Lower lobe of right lung (tissue), 2 donors: ENCODE measurements around the gene TNXB. TPM values are rescaled to one million over a fixed set of nuclear protein-coding genes. Genes with fewer than 3 reads are reported as not detected.
A peak's percentile ranks its signal among the peaks of the same experiment; 100 is the strongest.
"Not testable (repeated sequence)": the region's sequence is repeated elsewhere in the genome, so short reads cannot be mapped to it uniquely, and the experiment has no call there.

Experiments
- ATAC-seq, 2 donors: fragments of 200-7000 bp; cut with Tn5 transposase; one replicate each; pipeline ENCODE4 v1.9.1; 2020 to 2022; ENCODE audit warnings: mild to moderate bottlenecking in 2 of 2, moderate library complexity in 2 of 2
- DNase-seq: peaks from one replicate; pipeline ENCODE4 v3.0.0-alpha.2; 2020
- H3K27ac ChIP-seq: fragments of 200-600 bp; one replicate; pipeline ENCODE4 v1.8.0; 2022
- H3K27me3 ChIP-seq: fragments of 200-600 bp; one replicate; pipeline ENCODE4 v1.8.0; 2022; ENCODE audit warnings: low read depth
- H3K36me3 ChIP-seq: fragments of 200-600 bp; one replicate; pipeline ENCODE4 v1.8.0; 2022; ENCODE audit warnings: mild to moderate bottlenecking
- H3K4me1 ChIP-seq: fragments of 200-600 bp; one replicate; pipeline ENCODE4 v1.8.0; 2022
- H3K4me3 ChIP-seq: fragments of 200-600 bp; one replicate; pipeline ENCODE4 v1.8.0; 2022; ENCODE audit warnings: mild to moderate bottlenecking
- H3K9me3 ChIP-seq: fragments of 200-600 bp; one replicate; pipeline ENCODE4 v1.8.0; 2022
- intact Hi-C: fragments of 100-400 bp; cut with DNase I; formaldehyde crosslinking; loops from one replicate; pipeline ENCODE4 v1.11.0; 2022
- total RNA-seq: library from RNA; stranded (reverse); fragmentation: NEBNext Ultra II Directional; extraction: Animal tissue kit (Norgen Biotek cat#: 25700); gene quantifications from one replicate; pipeline ENCODE4 v1.2.1, GENCODE V29; 2021
- TF ChIP-seq, protein P1 (sequence below): fragments of 200-600 bp; IDR thresholded peaks from one replicate; pipeline ENCODE4 v1.8.0; 2022; ENCODE audit warnings: antibody characterized with exemption, mild to moderate bottlenecking
- donor health status: DM: no; HTN: yes; CAD: no; lungs with severe emphysema.

TNXB gene
- total RNA-seq, 1 donor from 2014 or later, result 120 TPM

DNA sequence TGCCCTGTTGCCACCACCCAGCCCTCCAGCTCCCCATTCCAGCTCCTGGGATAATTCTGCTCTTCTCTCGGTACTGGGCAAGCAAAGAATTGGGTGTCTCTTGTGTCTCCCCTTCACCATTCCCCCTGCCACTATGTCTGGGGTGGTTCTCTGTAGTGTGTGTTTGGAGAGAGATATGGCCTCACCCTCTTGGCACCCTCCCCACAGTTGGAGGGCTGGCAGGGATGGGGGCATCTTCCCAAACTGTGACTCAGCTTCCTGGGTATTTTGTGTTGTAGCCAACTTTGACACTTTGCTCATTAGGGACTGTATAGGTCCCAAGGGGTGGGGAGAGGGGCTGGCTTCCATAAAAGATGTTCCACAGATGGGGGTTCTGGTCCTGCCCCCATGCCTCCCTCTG lies 1.7 kb downstream of the TNXB start:
- H3K27ac ChIP-seq, result peak overlapping the region; percentile 85
- peaks cover 53% of the 10 kb centered on the region for H3K4me1 ChIP-seq
- TF ChIP-seq, protein P1, sequence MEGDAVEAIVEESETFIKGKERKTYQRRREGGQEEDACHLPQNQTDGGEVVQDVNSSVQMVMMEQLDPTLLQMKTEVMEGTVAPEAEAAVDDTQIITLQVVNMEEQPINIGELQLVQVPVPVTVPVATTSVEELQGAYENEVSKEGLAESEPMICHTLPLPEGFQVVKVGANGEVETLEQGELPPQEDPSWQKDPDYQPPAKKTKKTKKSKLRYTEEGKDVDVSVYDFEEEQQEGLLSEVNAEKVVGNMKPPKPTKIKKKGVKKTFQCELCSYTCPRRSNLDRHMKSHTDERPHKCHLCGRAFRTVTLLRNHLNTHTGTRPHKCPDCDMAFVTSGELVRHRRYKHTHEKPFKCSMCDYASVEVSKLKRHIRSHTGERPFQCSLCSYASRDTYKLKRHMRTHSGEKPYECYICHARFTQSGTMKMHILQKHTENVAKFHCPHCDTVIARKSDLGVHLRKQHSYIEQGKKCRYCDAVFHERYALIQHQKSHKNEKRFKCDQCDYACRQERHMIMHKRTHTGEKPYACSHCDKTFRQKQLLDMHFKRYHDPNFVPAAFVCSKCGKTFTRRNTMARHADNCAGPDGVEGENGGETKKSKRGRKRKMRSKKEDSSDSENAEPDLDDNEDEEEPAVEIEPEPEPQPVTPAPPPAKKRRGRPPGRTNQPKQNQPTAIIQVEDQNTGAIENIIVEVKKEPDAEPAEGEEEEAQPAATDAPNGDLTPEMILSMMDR, result no peak
- DNase-seq (no peak), ATAC-seq (peak in 1 of 2 donors; percentile 17)
- no peaks in the 10 kb centered on the region for H3K9me3 ChIP-seq
- H3K36me3 ChIP-seq, result no peaks in the 10 kb centered on the region
- H3K4me3 ChIP-seq, result peak overlapping the region; percentile 61
- H3K27me3 ChIP-seq, result no peaks in the 10 kb centered on the region
- intact Hi-C loops, result no loop called here

DNA sequence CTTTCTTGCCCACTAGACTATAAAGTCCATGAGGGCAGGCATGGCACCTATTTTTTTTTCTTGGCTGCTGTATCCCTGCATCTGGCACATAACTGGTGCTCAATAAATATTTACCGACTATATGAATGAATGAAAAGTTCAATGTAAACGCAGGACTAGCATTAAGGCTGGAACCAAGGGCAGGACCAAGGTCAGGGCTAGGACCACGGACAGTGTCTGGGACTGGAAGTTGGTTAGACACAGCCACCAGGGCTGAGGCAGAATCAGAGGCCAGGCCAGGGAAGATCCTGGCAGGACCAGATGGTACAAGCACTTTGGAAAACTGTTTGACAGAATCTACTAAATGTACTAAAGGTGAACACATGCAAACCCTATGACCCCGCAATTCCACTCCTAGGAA lies 3.7 kb downstream of the TNXB start:
- Histone ChIP-seq H3K36me3 (no peaks in the 10 kb centered on the region), H3K4me1 (peaks cover 35% of the 10 kb centered on the region), H3K9me3 (no peaks in the 10 kb centered on the region), H3K27ac (no peak overlapping the region), H3K4me3 (no peak overlapping the region), H3K27me3 (no peaks in the 10 kb centered on the region)
- no peak for DNase-seq
- ATAC-seq, result no peak
- intact Hi-C loops, result no loop called here
- TF ChIP-seq, protein P1, result no peak

DNA sequence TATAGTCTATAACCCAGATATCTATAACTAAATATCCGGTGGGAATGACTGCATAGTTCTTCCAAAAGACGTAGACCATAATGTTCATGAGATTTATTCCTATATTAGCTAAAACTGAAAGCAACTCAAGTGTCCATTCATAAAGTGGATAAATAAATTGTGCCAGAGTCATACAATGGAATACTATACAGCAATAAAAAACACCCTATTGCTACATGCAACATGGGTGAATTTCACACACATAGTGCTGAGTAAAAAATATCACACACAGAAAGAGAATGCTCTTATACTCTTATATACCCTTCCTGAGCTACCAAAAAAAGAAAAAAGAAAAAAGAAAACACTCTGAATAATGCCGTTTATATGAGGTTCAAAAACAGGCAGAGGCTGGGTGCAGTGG lies 6.9 kb downstream of the TNXB start:
- TF ChIP-seq, protein P1, result no peak
- ATAC-seq (no peak), DNase-seq (no peak)
- intact Hi-C loops, result no loop called here
- H3K36me3 ChIP-seq, result peaks cover 3% of the 10 kb centered on the region
- H3K4me1 ChIP-seq, result peaks cover 14% of the 10 kb centered on the region
- H3K27ac ChIP-seq, result no peak overlapping the region
- peaks cover 2% of the 10 kb centered on the region for H3K27me3 ChIP-seq
- no peak overlapping the region for H3K4me3 ChIP-seq
- H3K9me3 ChIP-seq, result no peaks in the 10 kb centered on the region

DNA sequence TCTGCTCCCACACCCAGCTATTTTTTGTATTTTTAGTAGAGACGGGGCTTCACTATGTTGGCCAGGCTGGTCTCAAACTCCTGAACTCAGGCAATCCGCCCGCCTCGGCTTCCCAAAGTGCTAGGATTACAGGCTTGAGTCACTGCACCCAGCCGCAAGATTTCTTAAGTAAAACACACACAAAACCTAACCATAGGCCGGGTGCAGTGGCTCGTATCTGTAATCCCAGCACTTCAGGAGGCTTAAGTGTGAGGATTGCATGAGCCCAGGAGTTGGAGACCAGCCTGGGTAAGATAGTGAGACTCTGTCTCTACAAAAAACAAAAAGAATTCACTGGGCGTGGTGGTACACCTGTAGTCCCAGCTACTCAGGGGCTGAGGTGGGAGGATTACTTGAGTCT lies 8.9 kb downstream of the TNXB start:
- peaks cover 22% of the 10 kb centered on the region for H3K27me3 ChIP-seq
- H3K4me3 ChIP-seq, H3K27ac ChIP-seq, H3K4me1 ChIP-seq, ATAC-seq, intact Hi-C loops, DNase-seq, H3K9me3 ChIP-seq: not testable (repeated sequence)
- H3K36me3 ChIP-seq, result peaks cover 13% of the 10 kb centered on the region

DNA sequence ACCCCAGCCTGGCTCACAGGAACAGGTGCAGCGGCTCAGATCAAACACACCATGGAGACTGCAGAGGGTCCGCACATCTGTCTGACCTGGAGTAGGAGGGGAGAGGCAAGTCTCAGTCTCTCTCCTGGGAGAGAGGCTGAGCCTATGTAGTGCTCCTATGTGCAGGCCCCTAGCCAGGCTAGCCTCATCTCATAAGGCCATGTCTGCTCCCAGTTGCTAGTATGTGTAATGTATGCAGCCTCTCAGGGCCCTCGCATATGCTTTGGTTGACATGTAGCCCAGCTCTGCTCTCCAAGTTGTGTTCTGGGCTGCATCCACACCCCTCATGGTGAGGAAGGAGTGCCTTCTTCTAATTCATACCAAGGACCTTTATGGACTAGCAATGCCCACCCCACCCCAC lies 11.8 kb downstream of the TNXB start:
- no peak overlapping the region for H3K4me3 ChIP-seq
- ATAC-seq (no peak), DNase-seq (no peak)
- intact Hi-C loops, result no loop called here
- TF ChIP-seq, protein P1, result no peak
- H3K9me3 ChIP-seq, result no peaks in the 10 kb centered on the region
- H3K36me3 ChIP-seq, result peaks cover 22% of the 10 kb centered on the region
- peaks cover 24% of the 10 kb centered on the region for H3K4me1 ChIP-seq
- peaks cover 26% of the 10 kb centered on the region for H3K27me3 ChIP-seq
- H3K27ac ChIP-seq, result no peak overlapping the region

DNA sequence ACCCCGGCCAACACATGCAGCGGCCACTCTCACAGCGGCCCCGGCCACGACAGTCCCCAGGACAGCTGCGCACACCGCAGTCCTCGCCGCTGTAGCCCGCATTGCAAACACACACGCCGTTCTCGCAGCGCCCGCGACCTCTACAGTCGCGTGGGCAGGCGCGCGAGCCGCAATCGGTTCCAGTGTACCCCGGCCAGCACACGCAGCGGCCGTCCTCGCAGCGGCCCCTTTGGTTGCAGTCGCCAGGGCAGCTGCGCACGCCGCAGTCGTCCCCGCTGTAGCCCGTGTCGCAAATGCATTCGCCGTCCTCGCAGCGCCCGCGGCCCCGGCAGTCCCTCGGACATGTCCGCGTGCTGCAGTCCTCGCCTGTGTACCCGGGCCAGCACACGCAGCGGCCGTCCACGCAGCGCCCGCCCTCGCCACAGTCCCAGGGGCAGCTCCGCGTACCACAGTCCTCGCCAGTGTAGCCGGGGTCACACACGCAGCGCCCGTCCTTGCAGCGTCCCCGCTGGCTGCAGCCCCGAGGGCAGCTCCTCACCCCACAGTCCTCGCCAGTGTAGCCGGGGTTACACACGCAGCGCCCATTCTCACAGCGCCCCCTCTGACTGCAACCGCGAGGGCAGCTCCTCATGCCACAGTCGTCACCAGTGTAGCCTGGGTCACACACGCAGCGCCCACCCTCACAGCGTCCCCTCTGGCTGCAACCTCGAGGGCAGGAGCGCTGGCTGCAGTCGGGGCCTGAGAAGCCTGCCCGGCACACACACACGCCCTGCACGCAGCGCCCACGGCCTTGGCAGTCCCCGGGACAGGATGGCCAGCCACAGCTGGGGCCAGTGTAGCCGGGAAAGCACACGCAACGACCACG lies 12.5 kb downstream of the TNXB start:
- TF ChIP-seq, protein P1, result no peak
- ATAC-seq, result peak; percentile 4 to 13
- H3K4me3 ChIP-seq, result peak overlapping the region; percentile 3
- H3K9me3 ChIP-seq, result no peaks in the 10 kb centered on the region
- no peak overlapping the region for H3K27ac ChIP-seq
- peaks cover 26% of the 10 kb centered on the region for H3K27me3 ChIP-seq
- DNase-seq, result no peak
- H3K4me1 ChIP-seq, result peaks cover 31% of the 10 kb centered on the region
- H3K36me3 ChIP-seq, result peaks cover 27% of the 10 kb centered on the region
- intact Hi-C loops, result no loop called here
